Heart right ventricle (tissue), 16 donors: ENCODE data around the gene TBC1D9. TPM values are rescaled to one million over a fixed set of nuclear protein-coding genes. Genes with fewer than 3 reads are reported as not detected.

Experiments
- ATAC-seq, 8 donors: fragments of 200-7000 bp; cut with Tn5 transposase; one replicate each; pipeline ENCODE4 v1.9.1; 2020; ENCODE audit warnings: mild to moderate bottlenecking in 8 of 8, moderate library complexity in 8 of 8, moderate number of reproducible peaks in 1 of 8
- DNase-seq, 2 donors: peaks; one replicate each; pipeline ENCODE4 v3.0.0-alpha.2; 2020
- H3K27ac ChIP-seq, 10 donors: fragments of 200-600 bp; sonication (generic) in 2 of 10; one replicate each; pipeline versions ENCODE4 v1.5.0 to v1.8.0; 2020 to 2022; ENCODE audit warnings: mild to moderate bottlenecking in 3 of 10
- H3K27me3 ChIP-seq, 7 donors: fragments of 200-600 bp; one replicate each; pipeline ENCODE4 v1.8.0; 2021 to 2022; ENCODE audit warnings: mild to moderate bottlenecking in 2 of 7
- H3K36me3 ChIP-seq, 9 donors: fragments of 200-600 bp; sonication (generic) in 1 of 9; one replicate each; pipeline versions ENCODE4 v1.5.0 to v1.8.0; 2020 to 2022; ENCODE audit warnings: mild to moderate bottlenecking in 2 of 9
- H3K4me1 ChIP-seq, 9 donors: fragments of 200-600 bp; sonication (generic) in 1 of 9; one replicate each; pipeline versions ENCODE4 v1.5.0 to v1.8.0; 2020 to 2022; ENCODE audit warnings: mild to moderate bottlenecking in 4 of 9
- H3K4me3 ChIP-seq, 10 donors: fragments of 200-600 bp; sonication (generic) in 2 of 10; one replicate each; pipeline versions ENCODE4 v1.5.0 to v1.8.0; 2020 to 2022; ENCODE audit warnings: mild to moderate bottlenecking in 7 of 10, moderate library complexity in 2 of 10
- H3K9me3 ChIP-seq, 11 donors: fragments of 200-600 bp in 10 of 11; sonication (generic) in 2 of 11; one replicate each; pipeline versions ENCODE4 v1.5.0 to v1.8.0; 2013 to 2022; ENCODE audit warnings: mild to moderate bottlenecking in 2 of 11, control low read depth in 1 of 11, moderate library complexity in 1 of 11
- WGBS, 2 donors: extraction: QIAGEN DNeasy Blood & Tissue Kit; methylation state at CpG; one replicate each; pipeline ENCODE4 v1.1.7; 2013; ENCODE audit warnings: inconsistent platforms in 1 of 2; 5-methylcytosine and 5-hydroxymethylcytosine counted together
- intact Hi-C, 10 donors: fragments of 100-400 bp; cut with DNase I; formaldehyde crosslinking; loops; one replicate each; pipeline versions ENCODE4 v1.11.1 to v1.14.2; 2022
- polyA plus RNA-seq, 2 donors: library from polyadenylated mRNA; stranded (reverse); fragments of 200-250 nt; gene quantifications; one replicate each; pipeline ENCODE4 v1.2.3, GENCODE V29; 2013
- total RNA-seq, 10 donors: library from RNA; stranded (reverse); fragmentation: NEBNext Ultra II Directional in 3 of 10; extraction: Animal tissue kit (Norgen Biotek cat#: 25700) in 3 of 10; gene quantifications; one replicate each; pipeline versions ENCODE4 v1.2.1 to v1.2.4, GENCODE V29; 2021 to 2023
- TF ChIP-seq, protein P1 (sequence below), 9 donors: fragments of 200-600 bp; sonication (generic) in 2 of 9; IDR thresholded peaks; one replicate each; pipeline versions ENCODE4 v1.5.0 to v1.8.0; 2021 to 2022; ENCODE audit warnings: antibody characterized with exemption in 9 of 9, mild to moderate bottlenecking in 5 of 9, moderate library complexity in 1 of 9
- donor health status: Arrhythmogenic right ventricular cardiomyopathy.
- donor health status: ischemic (EF 13 %, LVEDD 7.1; RV severe dilation, severe dysfunction).
- donor health status: healthy with polysubstance abuse.
- donor health status: DM: no; HTN: yes; CAD: no.
- donor health status: DM: no; HTN: no; CAD: no.
- donor health status: ischemic (EF 25% LVEDD 6.9; RV normal size, moderate dysfunction).
- donor health status: ischemic (EF 25% LVEDD 5.7; RV mildly dilated, moderate dysfunction).
- donor health status: healthy.
- donor health status: DM: yes; HTN: yes; CAD: no.
- donor health status: Ischemic cardiomyopathy.
- donor health status: ischemic (EF 35%, LVEDD 5.7; RV mildly dilated, moderate dysfunction).
- donor health status: nonischemic (EF 11% LVEDD 7.7; RV severe dilation, severe dysfunction).
- donor health status: DM: yes; HTN: yes; CAD: no.
- donor health status: PGD.
- donor health status: ischemic (EF 29% LVEDD 5.4; RV normal size, mild dysfunction).
- donor health status: nonischemic (EF 23%, LVEDD 6.1; RV moderate dilation, normal function).

TBC1D9 gene
- total and polyA plus RNA-seq, 12 donors: 4.4 to 20.3 (median 14.4) TPM

DNA sequence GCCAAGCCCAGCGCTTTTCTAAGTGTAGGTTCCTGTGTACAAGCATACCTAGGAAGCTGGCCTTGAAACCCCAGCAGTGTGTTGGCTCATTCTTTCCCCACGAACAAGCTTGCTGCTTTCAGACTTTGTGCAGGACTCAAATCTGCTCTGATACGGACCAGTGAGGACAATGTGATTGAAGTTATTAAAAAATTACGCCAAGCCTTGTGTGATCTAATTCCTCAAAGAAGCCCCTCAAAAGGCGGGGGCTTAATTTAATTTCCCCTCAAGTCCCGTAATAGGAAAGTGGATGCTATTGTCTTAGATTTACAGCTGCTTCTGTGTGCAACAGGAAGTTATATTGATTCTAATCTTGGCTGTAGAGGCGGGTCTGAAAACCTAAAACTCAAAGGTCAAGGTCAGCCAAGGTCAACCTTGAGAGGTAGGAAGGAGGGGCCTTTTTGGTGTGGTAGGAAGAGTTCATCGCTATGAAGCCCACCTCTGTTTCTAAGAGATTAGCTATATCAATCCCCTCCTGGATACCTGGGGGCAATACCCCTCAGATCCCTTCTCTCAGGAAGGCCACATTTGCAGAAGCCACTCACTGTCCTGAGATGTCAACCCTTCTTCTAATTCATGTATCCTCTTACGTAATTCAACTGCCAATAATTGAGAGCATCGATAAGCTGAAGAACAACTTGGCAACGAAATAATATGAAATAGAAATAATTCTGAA lies 45.1 kb downstream of the TBC1D9 start:
- no peak overlapping the region for H3K4me3 ChIP-seq
- 59% methylated on average over 11 of the region's 11 CpGs for WGBS, 2 donors
- no peaks in the 10 kb centered on the region for H3K27me3 ChIP-seq
- peaks cover 0 to 50% (median 25%) of the 10 kb centered on the region in 9 donors for H3K4me1 ChIP-seq
- peak overlapping the region in 3 of 10 donors; percentile 5 to 50 (median 17) for H3K27ac ChIP-seq
- no peak for DNase-seq
- intact Hi-C loops: loop anchor here in 1 of 10 donors (5.0 kb wide), 1 partner anchor 46 kb away; the partner anchor contains the start of gene TBC1D9
- peak in 3 of 8 donors; percentile 38 to 57 (median 39) for ATAC-seq
- peaks cover 0 to 4% (median 0%) of the 10 kb centered on the region in 9 donors for H3K36me3 ChIP-seq
- H3K9me3 ChIP-seq: no peaks in the 10 kb centered on the region
- TF ChIP-seq, protein P1, sequence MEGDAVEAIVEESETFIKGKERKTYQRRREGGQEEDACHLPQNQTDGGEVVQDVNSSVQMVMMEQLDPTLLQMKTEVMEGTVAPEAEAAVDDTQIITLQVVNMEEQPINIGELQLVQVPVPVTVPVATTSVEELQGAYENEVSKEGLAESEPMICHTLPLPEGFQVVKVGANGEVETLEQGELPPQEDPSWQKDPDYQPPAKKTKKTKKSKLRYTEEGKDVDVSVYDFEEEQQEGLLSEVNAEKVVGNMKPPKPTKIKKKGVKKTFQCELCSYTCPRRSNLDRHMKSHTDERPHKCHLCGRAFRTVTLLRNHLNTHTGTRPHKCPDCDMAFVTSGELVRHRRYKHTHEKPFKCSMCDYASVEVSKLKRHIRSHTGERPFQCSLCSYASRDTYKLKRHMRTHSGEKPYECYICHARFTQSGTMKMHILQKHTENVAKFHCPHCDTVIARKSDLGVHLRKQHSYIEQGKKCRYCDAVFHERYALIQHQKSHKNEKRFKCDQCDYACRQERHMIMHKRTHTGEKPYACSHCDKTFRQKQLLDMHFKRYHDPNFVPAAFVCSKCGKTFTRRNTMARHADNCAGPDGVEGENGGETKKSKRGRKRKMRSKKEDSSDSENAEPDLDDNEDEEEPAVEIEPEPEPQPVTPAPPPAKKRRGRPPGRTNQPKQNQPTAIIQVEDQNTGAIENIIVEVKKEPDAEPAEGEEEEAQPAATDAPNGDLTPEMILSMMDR (IDR thresholded peaks at IDR 0.05): no peak

GRCh38 chr4:140707325-140707724 lies 48.9 kb downstream of the TBC1D9 start:
- intact Hi-C loops: no loop called here
- ATAC-seq: no peak
- peaks cover 0 to 81% (median 42%) of the 10 kb centered on the region in 9 donors for H3K4me1 ChIP-seq
- no peaks in the 10 kb centered on the region for H3K27me3 ChIP-seq
- no peak overlapping the region for H3K27ac ChIP-seq
- H3K36me3 ChIP-seq: no peaks in the 10 kb centered on the region
- WGBS, 2 donors: 94 to 96% methylated on average over 1 of the region's 1 CpG
- no peak for DNase-seq
- H3K9me3 ChIP-seq: no peaks in the 10 kb centered on the region
- TF ChIP-seq, protein P1 (IDR thresholded peaks at IDR 0.05): no peak
- H3K4me3 ChIP-seq: no peak overlapping the region

GRCh38 chr4:140706665-140707064 lies 49.5 kb downstream of the TBC1D9 start:
- Histone ChIP-seq H3K9me3 (no peaks in the 10 kb centered on the region), H3K27me3 (no peaks in the 10 kb centered on the region), H3K4me1 (peaks cover 0 to 85% (median 42%) of the 10 kb centered on the region in 9 donors), H3K36me3 (no peaks in the 10 kb centered on the region), H3K27ac (no peak overlapping the region), H3K4me3 (no peak overlapping the region)
- ATAC-seq: no peak
- 97 to 100% methylated on average over 1 of the region's 1 CpG for WGBS, 2 donors
- TF ChIP-seq, protein P1 (IDR thresholded peaks at IDR 0.05): no peak
- intact Hi-C loops: no loop called here
- no peak for DNase-seq

GRCh38 chr4:140706276-140706625 lies 49.9 kb downstream of the TBC1D9 start:
- TF ChIP-seq, protein P1 (IDR thresholded peaks at IDR 0.05): no peak
- H3K4me1 ChIP-seq: peaks cover 0 to 84% (median 41%) of the 10 kb centered on the region in 9 donors
- 64 to 77% methylated on average over 2 of the region's 2 CpGs for WGBS, 2 donors
- H3K9me3 ChIP-seq: no peaks in the 10 kb centered on the region
- H3K27me3 ChIP-seq: no peaks in the 10 kb centered on the region
- ATAC-seq (peak in 5 of 8 donors; percentile 9 to 51 (median 31)), DNase-seq (no peak)
- H3K4me3 ChIP-seq: no peak overlapping the region
- H3K27ac ChIP-seq: peak overlapping the region in 1 of 10 donors; percentile 17
- peaks cover 0 to 3% (median 0%) of the 10 kb centered on the region in 9 donors for H3K36me3 ChIP-seq
- intact Hi-C loops: no loop called here
